Neural cell (in vitro differentiated cells): ENCODE measurements around the gene TYW1B.

ENCODE experiments used
- EP300 ChIP-seq: fragments of 450-650 bp; conservative IDR thresholded peaks from 2 replicates; pipeline ENCODE4 v1.6.1; 2014; ENCODE audit warnings: antibody characterized with exemption, mild to moderate bottlenecking, moderate library complexity; ENCODE audit not compliant: poor library complexity, severe bottlenecking
- POLR2AphosphoS5 ChIP-seq: IDR thresholded peaks from 2 replicates; pipeline ENCODE4 v1.6.1; 2012
- REST ChIP-seq: IDR thresholded peaks from 2 replicates; pipeline ENCODE4 v1.6.1; 2012; ENCODE audit warnings: borderline replicate concordance
- TF ChIP-seq, protein P1 (sequence below): fragments of 450-650 bp; IDR thresholded peaks from 2 replicates; pipeline ENCODE4 v1.5.1; 2014; ENCODE audit warnings: antibody characterized with exemption, mild to moderate bottlenecking, moderate library complexity; ENCODE audit not compliant: poor library complexity, severe bottlenecking

- TF ChIP-seq REST = no peak
- no peak for TF ChIP-seq EP300
- TF ChIP-seq, protein P1, sequence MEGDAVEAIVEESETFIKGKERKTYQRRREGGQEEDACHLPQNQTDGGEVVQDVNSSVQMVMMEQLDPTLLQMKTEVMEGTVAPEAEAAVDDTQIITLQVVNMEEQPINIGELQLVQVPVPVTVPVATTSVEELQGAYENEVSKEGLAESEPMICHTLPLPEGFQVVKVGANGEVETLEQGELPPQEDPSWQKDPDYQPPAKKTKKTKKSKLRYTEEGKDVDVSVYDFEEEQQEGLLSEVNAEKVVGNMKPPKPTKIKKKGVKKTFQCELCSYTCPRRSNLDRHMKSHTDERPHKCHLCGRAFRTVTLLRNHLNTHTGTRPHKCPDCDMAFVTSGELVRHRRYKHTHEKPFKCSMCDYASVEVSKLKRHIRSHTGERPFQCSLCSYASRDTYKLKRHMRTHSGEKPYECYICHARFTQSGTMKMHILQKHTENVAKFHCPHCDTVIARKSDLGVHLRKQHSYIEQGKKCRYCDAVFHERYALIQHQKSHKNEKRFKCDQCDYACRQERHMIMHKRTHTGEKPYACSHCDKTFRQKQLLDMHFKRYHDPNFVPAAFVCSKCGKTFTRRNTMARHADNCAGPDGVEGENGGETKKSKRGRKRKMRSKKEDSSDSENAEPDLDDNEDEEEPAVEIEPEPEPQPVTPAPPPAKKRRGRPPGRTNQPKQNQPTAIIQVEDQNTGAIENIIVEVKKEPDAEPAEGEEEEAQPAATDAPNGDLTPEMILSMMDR = no peak
- TF ChIP-seq POLR2AphosphoS5 = no peak
Observed at GRCh38 chr7:72781631-72782030, 46.4 kb downstream of the TYW1B start.
